ENCODE results near the gene CNTD1.

The CNTD1 gene

DNA sequence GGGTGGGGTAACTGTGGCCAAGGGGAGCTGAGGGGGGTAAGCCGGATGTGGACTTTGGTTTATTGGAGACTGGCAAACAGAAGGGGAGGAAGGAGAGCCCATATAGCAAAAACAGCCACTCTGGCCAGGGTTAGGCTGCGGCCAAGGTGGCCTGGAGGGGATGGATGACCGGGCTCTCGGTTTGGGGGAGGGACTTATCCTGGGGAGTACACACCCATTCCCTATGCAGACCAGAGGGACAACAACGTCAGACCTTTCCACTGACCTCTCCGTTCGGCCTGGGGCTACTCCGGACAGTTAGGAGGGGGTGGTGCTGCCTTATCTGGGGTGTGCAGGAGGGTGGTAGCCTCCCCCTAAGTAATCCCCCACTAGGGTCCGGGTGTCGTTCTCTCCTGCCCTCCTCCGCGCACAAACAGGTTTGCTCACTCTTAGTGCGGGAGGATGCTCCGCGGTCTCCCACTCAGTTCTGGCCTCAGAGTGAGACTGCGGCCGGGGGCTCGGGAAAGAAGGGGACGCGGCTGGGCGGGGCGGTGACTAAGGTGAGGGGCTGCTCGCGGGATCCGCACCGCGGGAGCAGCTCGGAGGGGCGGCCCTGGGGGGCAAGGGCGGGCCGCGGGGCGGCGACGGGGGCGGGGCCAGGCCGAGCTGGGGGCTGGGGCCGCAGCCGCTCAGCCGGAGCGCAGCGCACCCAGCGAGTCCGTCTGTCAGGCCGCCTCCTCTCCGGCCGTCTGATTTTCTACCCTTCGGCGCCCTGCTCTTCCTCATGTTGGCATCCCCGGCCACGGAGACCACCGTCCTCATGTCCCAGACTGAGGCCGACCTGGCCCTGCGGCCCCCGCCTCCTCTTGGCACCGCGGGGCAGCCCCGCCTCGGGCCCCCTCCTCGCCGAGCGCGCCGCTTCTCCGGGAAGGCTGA, 18.5 kb upstream of the CNTD1 start, which contains the start of gene WNK4:
Gene WNK4 (plus strand): TSS at position 675 of the 915 bp plus-strand sequence. CDS start 89 bp downstream, at position 764.
- DNase-seq = no peak

DNA sequence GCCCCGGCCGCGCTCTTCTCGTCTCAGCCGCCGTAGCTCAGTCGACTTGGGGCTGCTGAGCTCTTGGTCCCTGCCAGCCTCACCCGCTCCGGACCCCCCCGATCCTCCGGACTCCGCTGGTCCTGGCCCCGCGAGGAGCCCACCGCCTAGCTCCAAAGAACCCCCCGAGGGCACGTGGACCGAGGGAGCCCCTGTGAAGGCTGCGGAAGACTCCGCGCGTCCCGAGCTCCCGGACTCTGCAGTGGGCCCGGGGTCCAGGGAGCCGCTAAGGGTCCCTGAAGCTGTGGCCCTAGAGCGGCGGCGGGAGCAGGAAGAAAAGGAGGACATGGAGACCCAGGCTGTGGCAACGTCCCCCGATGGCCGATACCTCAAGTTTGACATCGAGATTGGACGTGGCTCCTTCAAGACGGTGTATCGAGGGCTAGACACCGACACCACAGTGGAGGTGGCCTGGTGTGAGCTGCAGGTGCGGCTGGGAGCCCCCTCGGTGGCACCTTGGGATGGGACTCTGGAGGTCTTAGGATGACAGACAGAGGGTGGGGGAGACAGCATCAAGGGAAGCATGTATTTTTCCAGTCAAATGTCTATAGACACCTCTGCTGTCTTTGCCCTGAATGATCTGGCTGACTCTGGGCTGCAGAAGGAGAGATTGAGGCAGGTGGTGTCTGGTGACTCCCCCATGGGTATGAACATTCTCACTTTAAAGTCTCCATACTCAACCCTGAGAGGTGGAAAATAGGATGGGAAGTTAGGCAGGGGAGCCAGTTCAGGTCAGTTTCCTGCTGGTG, 17.6 kb upstream of the CNTD1 start:
- no peak for DNase-seq

DNA sequence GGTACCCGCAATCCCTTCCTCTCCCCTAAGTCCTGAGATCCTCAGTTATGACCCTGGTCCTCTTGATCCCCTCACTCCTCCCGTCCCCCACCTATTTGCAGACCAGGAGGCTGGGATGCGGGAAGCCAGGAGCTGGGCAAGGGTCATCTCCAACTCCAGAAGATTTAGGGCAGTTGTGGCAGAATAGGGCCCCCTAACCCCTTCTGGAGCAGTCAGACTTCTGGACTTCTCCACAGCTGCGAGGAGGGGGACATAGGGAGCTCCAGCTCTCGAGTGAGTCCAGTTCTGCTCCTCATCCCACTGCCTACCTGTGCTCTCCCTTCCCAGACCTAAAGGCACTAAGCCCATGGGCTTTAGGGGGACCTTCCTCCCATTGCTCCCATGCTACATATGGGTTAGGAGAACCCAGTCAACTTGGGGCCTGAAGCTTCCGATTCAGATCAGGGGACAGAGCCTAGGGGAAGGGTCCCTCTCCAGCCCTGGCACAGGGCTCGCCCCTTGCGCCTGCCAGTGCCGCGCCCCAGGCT, 17.0 kb upstream of the CNTD1 start:
- DNase-seq = no peak

DNA sequence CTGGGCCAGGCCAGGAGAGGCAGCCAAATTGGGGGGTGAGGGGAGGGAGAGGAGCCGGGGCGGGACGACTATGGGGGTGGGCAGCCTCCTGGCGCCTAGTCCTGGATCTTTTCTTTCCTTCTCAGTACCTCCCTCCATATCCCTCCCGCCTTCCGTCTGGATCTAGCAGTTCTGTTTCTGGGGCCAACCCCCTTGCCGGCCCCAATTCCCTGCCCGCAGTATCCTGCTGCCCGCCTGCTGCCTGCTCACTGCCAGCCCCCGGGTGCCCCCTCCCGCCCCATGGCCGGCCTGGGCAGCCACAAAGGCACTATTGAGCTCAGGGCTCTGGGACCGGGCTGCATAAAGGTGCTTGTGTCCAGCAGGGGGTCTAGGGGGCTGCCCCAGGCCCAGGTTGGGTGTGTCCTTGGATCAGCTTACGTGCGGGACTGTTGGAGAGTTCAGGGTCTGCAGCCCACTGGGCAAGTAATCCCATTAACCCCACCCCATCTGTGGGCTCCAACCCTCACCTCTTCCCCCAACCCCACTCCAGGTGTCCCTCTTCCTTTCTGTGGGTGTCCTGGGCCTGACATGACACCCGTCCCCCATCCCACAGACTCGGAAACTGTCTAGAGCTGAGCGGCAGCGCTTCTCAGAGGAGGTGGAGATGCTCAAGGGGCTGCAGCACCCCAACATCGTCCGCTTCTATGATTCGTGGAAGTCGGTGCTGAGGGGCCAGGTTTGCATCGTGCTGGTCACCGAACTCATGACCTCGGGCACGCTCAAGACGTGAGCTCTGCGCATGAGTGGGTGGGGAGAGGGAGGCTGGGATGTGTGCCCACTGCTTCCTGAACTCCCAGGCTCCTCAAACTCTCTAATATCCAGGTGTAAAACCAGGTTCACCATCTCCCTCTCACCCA, 16.2 kb upstream of the CNTD1 start:
- no peak for DNase-seq

DNA sequence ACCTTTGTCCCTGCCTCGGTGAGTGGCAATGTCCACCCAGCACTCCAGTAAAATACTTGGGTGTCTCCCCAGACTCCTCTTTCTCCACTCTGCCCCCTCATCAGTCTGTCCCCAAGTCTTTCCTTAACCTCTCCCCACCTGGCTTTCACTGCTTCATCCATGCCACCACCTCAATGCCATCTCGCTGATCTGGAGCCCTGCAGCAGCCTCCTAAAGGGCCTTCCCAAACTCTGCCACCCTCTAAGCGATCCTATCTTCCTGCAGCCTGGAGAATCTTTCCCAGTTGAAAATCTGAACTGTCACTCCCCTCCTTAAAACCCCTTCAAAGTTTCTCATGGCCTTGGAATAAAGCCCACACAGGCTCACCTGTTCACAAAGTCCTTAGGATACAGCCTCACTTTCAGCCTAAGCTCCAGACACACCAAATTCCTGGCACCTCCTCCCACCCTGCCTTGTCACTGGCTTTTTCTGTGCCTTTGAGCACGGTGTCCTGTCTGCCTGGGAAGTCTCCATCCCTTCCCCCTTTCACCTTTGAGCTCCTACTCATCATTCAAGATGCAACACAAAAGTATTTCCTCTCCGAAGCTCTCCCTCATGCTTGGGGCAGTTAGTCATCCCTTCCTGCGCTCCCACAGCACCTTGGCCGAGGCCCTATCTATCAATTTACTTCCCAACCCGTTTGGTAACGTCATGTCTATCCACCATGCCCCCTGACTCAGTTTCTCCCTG, 15.4 kb upstream of the CNTD1 start:
- DNase-seq = no peak

DNA sequence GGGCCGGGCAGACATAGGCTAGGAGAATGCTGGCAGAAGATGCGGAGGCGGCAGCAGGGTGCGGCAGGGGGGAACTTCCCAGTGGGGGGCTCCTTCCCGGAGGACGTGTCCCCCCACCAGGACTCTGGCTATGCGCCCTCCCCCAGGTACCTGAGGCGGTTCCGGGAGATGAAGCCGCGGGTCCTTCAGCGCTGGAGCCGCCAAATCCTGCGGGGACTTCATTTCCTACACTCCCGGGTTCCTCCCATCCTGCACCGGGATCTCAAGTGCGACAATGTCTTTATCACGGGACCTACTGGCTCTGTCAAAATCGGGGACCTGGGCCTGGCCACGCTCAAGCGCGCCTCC, 14.9 kb upstream of the CNTD1 start:
- DNase-seq = no peak

DNA sequence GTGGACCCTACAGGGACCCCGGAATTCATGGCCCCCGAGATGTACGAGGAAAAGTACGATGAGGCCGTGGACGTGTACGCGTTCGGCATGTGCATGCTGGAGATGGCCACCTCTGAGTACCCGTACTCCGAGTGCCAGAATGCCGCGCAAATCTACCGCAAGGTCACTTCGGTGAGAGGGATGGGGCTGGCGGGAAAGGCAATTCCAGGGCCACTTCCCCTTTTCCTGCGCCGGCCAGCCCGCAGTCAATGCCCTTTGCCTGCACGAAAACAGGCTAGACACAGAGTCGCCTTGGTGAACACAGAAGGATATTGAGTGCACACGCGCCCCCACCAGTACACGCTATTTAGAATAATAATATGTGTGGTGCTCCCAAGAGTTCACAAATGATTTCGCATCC, 14.3 kb upstream of the CNTD1 start:
- DNase-seq = no peak

DNA sequence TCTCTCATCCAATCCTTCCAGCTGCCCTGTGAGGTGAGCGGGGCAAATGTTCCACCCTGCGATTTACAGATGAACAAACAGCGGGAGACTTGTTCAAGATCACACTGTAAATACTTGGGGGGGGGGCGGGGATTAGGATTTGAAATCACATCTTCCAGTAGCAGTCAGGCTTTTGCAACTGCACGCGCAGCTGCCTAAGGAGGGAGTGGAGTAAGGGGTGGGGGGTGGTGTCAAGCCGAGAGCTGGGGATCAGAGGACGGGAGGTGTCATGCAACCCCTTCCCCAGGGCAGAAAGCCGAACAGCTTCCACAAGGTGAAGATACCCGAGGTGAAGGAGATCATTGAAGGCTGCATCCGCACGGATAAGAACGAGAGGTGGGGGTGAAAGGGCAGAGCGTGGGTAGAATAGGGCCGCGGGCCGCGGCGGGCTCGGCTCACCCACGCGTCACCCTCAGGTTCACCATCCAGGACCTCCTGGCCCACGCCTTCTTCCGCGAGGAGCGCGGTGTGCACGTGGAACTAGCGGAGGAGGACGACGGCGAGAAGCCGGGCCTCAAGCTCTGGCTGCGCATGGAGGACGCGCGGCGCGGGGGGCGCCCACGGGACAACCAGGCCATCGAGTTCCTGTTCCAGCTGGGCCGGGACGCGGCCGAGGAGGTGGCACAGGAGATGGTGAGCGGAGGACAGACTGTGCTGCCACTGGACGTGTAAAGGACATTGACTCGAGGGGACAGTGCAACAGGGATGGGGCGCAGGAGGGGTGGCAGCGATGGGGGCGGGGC, 13.7 kb upstream of the CNTD1 start:
- DNase-seq = no peak

DNA sequence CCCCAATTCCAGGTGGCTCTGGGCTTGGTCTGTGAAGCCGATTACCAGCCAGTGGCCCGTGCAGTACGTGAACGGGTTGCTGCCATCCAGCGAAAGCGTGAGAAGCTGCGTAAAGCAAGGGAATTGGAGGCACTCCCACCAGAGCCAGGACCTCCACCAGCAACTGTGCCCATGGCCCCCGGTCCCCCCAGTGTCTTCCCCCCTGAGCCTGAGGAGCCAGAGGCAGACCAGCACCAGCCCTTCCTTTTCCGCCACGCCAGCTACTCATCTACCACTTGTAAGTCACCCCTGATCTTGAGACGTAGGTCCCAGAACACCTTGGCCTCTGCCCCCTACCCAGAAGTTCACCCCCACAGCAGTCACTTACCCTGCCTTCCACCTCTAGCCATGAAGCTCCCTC, 11.4 kb upstream of the CNTD1 start:
- no peak for DNase-seq

DNA sequence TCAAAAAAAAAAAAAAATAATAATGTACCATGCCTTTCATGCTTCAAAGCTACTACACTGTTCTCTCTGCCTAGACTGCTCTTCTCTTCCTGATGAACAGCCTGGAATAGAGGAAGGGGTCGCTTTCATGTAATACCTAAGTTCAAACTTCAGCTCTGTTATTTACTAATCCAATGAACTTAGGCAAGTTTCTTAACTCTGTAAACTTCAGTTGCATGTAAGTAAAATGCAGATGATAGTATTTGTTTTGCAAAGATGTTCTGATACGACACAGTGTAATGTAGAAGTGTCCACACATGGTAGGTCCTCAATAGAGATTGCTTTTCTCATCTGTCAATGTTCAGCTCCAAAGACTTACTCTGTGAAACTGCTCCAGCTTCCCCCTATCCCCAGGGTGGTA, 6.7 kb upstream of the CNTD1 start:
- no peak for DNase-seq

DNA sequence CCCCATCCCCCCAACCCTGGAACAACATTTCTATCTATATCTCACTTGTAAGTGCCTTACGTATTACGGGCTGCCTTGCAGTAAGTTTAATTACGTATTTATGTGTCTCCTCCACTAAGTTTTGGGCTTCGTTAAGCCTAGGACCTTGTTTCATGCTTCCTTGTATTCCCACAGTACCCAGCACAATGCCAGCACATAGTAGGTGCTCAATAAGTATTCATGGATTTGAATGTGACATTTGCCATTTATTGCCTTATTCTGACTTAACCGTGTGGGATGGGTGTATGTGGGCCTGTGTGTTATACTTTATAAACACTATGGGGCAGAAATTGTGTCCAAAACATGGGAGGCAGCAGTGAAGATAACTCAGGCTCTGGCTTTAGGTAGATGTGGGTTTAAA, 6.1 kb upstream of the CNTD1 start:
- DNase-seq = no peak

DNA sequence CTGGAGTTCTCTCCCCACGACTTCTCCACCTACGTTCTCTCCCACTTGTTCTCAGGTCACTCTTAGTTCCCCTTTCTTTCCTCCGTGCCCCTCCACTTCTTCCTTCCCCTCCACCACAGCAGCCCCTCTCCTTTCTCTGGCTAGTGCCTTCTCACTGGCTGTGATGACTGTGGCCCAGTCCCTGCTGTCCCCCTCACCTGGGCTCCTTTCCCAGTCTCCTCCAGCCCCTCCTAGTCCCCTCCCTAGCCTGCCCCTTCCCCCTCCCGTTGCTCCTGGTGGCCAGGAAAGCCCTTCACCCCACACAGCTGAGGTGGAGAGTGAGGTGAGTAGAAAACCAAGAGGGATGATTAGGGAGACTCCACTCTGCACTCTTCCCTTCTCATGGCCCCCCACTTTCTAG, 3.6 kb upstream of the CNTD1 start:
- DNase-seq = no peak

DNA sequence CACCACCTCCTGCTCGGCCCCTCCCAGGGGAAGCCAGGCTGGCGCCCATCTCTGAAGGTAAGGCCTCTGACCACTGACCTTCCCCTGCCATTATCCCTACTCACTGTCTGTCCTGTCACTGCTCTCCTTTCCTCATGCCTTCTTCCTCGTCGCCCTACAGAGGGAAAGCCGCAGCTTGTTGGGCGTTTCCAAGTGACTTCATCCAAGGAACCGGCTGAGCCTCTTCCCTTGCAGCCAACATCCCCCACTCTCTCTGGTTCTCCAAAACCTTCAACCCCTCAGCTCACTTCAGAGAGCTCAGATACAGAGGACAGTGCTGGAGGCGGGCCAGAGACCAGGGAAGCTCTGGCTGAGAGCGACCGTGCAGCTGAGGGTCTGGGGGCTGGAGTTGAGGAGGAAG, 3.2 kb upstream of the CNTD1 start:
- no peak for DNase-seq

DNA sequence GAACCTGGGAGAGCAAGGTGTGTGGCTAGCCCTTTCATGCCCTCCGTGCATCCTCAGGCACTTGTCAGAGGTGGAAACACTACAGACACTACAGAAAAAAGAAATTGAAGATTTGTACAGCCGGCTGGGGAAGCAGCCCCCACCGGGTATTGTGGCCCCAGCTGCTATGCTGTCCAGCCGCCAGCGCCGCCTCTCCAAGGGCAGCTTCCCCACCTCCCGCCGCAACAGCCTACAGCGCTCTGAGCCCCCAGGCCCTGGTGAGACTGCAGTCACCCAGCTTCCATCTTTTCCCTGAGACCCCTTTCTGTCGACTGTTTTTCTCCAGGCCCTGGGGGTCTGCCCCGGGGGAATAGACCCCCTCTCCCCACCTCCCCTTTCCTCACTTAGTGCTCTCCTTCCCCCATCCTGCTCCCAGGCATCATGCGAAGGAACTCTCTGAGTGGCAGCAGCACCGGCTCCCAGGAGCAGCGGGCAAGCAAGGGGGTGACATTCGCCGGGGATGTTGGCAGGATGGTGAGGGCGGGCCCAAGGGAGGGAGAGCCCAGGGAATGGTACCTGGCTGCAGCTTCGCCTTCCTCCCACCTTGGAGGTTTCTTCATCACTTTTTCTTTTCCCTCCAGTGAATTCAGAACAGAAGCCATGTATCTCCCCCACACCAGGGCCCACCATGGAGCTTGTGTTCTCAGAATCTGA, 2.4 kb upstream of the CNTD1 start:
- DNase-seq = no peak

DNA sequence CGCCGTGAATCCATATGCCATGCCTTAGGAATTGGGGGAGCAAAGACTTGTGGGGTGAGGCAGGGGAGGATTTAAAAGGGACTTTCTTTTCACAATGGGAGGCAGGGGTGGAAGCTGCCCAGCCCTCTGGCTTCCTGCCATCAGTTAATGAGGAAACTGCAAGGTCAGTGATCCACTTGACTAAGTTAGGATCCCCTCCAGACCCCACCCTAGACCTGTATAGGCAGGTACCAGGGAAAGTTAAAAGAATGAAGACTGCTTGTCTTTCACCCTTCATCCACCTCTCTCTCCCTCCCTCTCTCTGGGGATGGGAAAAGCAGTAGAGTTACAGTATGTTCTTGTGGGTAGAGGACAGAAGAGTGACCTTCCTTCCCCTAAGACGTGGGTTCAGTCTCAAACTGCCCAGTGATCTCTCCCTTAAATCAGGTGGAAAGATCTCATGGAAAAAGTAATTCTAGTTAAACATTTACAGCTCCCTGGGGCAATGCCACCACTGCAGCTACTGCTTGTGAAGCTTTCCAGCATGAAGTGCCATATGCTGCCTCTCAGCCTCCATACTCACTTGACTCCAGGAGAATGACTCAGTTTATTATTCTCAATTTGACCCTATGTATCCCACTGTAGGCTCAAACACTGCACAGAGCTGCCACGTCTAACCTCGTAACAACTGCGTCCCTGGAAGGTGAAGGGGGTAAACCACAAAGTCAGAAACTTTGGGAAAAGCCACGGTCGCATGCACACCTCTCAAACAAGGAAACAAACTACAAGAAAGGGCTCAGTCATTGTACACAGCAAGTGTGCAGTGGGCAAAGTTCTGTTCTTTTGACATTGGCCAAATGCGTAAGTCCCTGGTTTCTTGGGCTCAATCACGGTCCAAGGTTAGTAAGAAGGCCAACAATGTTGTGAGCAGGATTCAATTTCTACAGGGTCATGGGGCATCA, 1.3 kb upstream of the CNTD1 start:
- DNase-seq = no peak

DNA sequence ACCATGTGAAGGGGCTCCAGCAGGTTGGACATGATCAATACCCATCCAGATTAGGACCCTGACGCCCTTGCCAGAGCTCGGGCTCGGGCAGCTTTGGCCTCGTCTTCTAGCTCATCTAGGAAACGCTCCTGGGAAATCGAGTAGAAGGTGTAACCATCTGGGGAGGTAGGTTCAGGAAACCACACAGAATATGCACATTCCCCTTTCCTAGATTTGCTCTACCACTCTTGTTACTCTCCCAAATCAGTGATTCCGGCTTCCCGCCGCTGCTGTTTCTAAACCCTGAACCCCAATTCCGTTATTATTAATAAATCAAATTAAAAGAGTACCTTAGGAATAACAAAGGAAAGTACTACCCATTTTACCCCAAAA, 664 bp upstream of the CNTD1 start:
- DNase-seq = no peak

DNA sequence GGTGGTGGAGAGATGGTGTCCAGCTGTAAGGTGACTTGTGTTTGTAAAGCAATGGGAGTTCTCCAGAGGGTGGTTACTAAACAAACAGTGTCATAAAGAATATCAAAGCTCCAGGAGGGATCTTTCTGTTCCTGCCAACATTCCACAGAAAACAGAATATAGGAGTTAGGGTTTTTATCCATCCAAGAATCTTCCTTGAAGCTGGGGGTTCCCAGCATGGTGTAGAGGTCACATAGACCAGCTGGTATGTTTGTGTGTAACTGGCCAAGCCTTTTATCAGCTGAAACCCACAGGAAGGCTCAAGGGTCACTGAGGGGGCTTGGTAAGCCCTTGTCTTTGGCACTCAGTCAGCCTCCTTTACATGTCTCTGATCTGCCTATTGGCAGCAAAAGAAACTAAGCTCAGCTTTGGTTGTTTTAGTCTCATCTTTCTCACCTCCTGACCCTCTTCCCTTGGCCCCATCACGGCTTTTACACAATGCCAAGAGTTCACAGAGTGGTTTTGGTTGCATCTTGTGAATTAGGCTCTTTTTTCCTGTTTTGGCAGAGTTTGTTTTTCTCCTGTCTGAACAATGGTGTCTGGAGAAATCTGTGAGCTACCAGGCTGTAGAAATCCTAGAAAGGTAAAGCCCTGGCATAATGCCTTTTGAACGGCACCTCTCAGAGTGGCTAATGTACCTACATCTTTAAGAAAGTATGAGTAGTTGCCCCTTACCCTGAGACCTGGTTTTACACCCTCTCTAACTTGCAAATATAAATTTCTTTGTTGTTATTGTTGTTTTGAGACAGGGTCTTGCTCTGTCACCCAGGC, 4.6 kb downstream of the CNTD1 start:
- DNase-seq = no peak

DNA sequence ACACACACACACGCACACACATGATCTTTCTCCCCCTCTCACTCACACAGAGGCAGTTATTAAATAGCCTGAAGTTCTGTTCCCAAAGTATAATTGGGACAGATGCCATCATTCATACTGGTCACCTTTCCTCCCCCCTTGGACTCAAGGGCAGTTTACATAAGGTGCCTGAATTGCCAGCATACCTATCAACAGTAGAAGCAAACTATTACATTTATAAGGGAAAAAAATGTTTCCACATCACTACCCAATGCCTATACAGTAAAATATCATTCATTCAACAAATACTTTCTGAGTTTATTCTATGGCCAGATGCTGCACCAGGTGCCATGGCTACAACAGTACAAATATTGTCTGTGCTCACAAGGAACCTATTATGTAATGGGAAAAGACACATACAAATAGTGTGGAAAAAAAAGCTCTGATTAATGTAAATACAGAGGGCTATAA, 6.3 kb downstream of the CNTD1 start:
- no peak for DNase-seq

DNA sequence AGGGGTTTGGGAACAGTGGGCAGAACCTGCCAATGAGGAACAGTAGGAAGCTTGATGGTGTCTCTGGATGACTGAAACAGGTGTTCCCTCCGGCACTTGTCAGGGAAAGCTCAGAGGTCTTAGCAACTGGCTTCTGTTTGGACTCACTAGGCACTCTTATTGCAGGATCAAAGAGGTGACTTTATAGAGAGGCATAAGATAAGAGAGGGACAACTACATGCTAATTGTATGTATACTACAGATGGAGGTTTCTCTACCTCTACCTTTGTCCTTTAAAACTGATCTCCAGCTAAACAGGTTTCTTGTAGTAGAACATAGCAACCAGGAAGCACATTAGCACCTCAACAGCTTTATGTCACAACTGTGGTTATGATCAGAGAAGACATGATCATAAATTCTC, 7.6 kb downstream of the CNTD1 start:
- no peak for DNase-seq
